Fibroblast of lung (primary cell): Measurements from ENCODE around the gene EXOSC5. TPM values are rescaled to one million over a fixed set of nuclear protein-coding genes. Genes with fewer than 3 reads are reported as not detected.
A peak's percentile ranks its signal among the peaks of the same experiment; 100 is the strongest.
"Not testable (repeated sequence)": the region's sequence is repeated elsewhere in the genome, so short reads cannot be mapped to it uniquely, and the experiment has no call there.

Experiments used
- DNase-seq, 2 donors: peaks; one replicate each; pipeline versions ENCODE4 v3.0.0 to v3.0.0-alpha.2; 2010; ENCODE audit warnings: low read depth in 2 of 2
- H2AFZ ChIP-seq: 2 replicates; pipeline ENCODE4 v1.5.1; 2012; ENCODE audit warnings: low read length, control low read depth, inconsistent platforms
- H3K27ac ChIP-seq: 2 replicates; pipeline ENCODE4 v1.5.1; 2011; ENCODE audit warnings: low read length, control low read depth; ENCODE audit not compliant: insufficient read depth
- H3K27me3 ChIP-seq: 2 replicates; pipeline ENCODE4 v1.5.1; 2011; ENCODE audit warnings: mild to moderate bottlenecking, low read length; ENCODE audit not compliant: control insufficient read depth, insufficient read depth
- H3K36me3 ChIP-seq: 2 replicates; pipeline ENCODE4 v1.5.1; 2011; ENCODE audit warnings: low read length; ENCODE audit not compliant: control insufficient read depth, insufficient read depth
- H3K4me1 ChIP-seq: 2 replicates; pipeline ENCODE4 v1.5.1; 2011; ENCODE audit warnings: low read length; ENCODE audit not compliant: control insufficient read depth, insufficient read depth; ENCODE audit errors: extremely low read depth
- H3K4me2 ChIP-seq: 2 replicates; pipeline ENCODE4 v1.5.1; 2011; ENCODE audit warnings: low read length, control low read depth; ENCODE audit not compliant: insufficient read depth; ENCODE audit errors: extremely low read depth
- H3K4me3 ChIP-seq, 4 experiments: fragments of 200-600 bp in 1 of 4; sonication (generic) in 1 of 4; replicated peaks in 1 of 4; 2 replicates each; pipeline ENCODE4 v1.5.1; 2011 to 2016; ENCODE audit warnings: low read length in 4 of 4, low read depth in 3 of 4, mild to moderate bottlenecking in 3 of 4, control low read depth in 2 of 4, inconsistent platforms in 1 of 4, mixed read lengths in 1 of 4; ENCODE audit not compliant: insufficient read depth in 1 of 4; ENCODE audit errors: control extremely low read depth in 1 of 4
- H3K79me2 ChIP-seq: 2 replicates; pipeline ENCODE4 v1.5.1; 2012; ENCODE audit warnings: mild to moderate bottlenecking, low read length, inconsistent platforms; ENCODE audit not compliant: control insufficient read depth, insufficient read depth
- H3K9ac ChIP-seq: 2 replicates; pipeline ENCODE4 v1.5.1; 2011; ENCODE audit warnings: mild to moderate bottlenecking, low read length, control low read depth; ENCODE audit not compliant: insufficient read depth
- H3K9me3 ChIP-seq: 2 replicates; pipeline ENCODE4 v1.5.1; 2012; ENCODE audit warnings: low read depth, low read length; ENCODE audit not compliant: control insufficient read depth, insufficient read depth
- H4K20me1 ChIP-seq: 2 replicates; pipeline ENCODE4 v1.5.1; 2011; ENCODE audit warnings: low read length; ENCODE audit not compliant: control insufficient read depth, insufficient read depth; ENCODE audit errors: extremely low read depth
- EZH2 ChIP-seq: IDR thresholded peaks from 2 replicates; pipeline ENCODE4 v1.5.1; 2012; ENCODE audit warnings: low read length, control low read depth, mild to moderate bottlenecking; ENCODE audit errors: missing control alignments
- polyA plus RNA-seq, 2 donors: library from polyadenylated mRNA; depleted of rRNA in 1 of 2; stranded (reverse) in 1 of 2; unstranded in 1 of 2; fragments of >200 nt; gene quantifications; 2 replicates each; pipeline ENCODE4 v1.2.1, GENCODE V29; 2011 to 2012; ENCODE audit warnings: missing spikeins in 1 of 2
- total RNA-seq: library from RNA; depleted of rRNA; stranded (reverse); fragments of >200 nt; gene quantifications from 2 replicates; pipeline ENCODE4 v1.2.1, GENCODE V29; 2014
- TF ChIP-seq, protein P1 (sequence below), 2 donors: IDR thresholded peaks in 1 of 2; conservative IDR thresholded peaks in 1 of 2; 1 replicate in 1 of 2; 2 replicates in 1 of 2; pipeline ENCODE4 v1.5.1; 2011 to 2012; ENCODE audit warnings: low read length in 2 of 2, control low read depth in 1 of 2, inconsistent platforms in 1 of 2, low read depth in 1 of 2, mild to moderate bottlenecking in 1 of 2

EXOSC5 gene
- total and polyA plus RNA-seq, 2 donors (not counting 1 experiment from before 2014, with no cell fraction given) = 5.0 to 10.7 TPM

DNA sequence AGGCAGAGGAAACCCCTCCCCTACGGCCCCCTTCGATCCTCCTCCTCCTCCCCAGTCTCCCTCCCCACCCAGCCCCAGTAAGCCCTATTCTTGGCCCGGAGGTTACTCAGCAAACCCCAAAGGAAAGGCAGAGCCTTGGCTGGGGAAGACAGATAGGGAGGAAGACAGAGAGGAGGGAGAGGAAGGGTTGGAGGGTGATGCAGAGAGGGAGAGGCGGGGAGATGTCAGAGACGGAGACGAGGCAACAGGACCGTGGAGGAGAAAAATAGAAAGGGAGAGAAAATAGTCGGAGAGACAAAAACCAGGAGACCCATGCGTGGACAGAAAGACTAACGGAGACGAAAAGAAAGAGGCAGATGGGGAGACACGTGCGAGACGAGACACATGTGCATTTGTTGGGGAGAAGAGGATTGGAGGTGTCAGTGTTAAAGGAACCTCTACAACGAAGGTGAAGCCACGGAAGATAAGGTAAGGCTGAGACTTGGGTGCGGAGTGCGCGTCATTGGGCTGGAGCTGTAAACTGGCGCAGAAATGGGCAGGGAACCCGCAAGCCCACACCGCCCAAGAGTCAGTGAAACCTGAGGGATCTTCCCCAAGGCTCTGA is 46.3 kb downstream of the EXOSC5 start:
- peak in 1 of 2 donors; percentile 17 for DNase-seq
- no peaks in the 10 kb centered on the region for H3K27me3 ChIP-seq
- peak overlapping the region; percentile 98 for H3K4me2 ChIP-seq
- peak overlapping the region; percentile 69 to 92 (median 87) for H3K4me3 ChIP-seq
- peak overlapping the region; percentile 56 for H3K27ac ChIP-seq
- H2AFZ ChIP-seq = peak overlapping the region; percentile 63
- H4K20me1 ChIP-seq = peaks cover 1% of the 10 kb centered on the region
- peaks cover 2% of the 10 kb centered on the region for H3K36me3 ChIP-seq
- H3K79me2 ChIP-seq = peaks cover 28% of the 10 kb centered on the region
- no peaks in the 10 kb centered on the region for H3K9me3 ChIP-seq
- H3K4me1 ChIP-seq = peaks cover 5% of the 10 kb centered on the region
- peak overlapping the region; percentile 69 for H3K9ac ChIP-seq
- TF ChIP-seq EZH2 = no peak
- TF ChIP-seq, protein P1, sequence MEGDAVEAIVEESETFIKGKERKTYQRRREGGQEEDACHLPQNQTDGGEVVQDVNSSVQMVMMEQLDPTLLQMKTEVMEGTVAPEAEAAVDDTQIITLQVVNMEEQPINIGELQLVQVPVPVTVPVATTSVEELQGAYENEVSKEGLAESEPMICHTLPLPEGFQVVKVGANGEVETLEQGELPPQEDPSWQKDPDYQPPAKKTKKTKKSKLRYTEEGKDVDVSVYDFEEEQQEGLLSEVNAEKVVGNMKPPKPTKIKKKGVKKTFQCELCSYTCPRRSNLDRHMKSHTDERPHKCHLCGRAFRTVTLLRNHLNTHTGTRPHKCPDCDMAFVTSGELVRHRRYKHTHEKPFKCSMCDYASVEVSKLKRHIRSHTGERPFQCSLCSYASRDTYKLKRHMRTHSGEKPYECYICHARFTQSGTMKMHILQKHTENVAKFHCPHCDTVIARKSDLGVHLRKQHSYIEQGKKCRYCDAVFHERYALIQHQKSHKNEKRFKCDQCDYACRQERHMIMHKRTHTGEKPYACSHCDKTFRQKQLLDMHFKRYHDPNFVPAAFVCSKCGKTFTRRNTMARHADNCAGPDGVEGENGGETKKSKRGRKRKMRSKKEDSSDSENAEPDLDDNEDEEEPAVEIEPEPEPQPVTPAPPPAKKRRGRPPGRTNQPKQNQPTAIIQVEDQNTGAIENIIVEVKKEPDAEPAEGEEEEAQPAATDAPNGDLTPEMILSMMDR (conservative IDR thresholded peaks at IDR 0.05 in 1 of 2, IDR thresholded peaks at IDR 0.05 in 1 of 2; ENCODE audit: low read depth in 1 of 2, low read length in 2 of 2) = no peak

DNA sequence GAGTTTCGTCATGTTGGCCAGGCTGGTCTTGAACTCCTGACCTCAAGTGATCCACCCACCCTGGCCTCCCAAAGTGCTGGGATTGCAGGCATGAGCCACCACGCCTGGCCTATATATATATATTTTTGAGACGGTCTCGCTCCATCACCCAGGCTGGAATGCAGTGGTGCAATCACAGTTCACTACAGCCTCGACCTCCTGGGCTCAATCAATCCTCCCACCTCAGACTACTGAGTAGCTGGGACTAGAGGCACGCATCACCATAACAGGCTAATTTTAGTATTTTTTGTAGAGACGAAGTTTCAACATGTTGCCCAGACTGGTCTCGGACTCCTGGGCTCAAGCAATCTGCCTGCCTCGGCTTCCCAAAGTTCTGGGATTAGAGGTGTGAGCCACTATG is 50.2 kb downstream of the EXOSC5 start:
- H3K79me2 ChIP-seq = peaks cover 14% of the 10 kb centered on the region
- not testable (repeated sequence) for H3K4me1 ChIP-seq, H3K27me3 ChIP-seq, H3K27ac ChIP-seq, H3K4me3 ChIP-seq, H4K20me1 ChIP-seq, H3K9ac ChIP-seq, H2AFZ ChIP-seq, H3K9me3 ChIP-seq, H3K36me3 ChIP-seq, H3K4me2 ChIP-seq, DNase-seq

DNA sequence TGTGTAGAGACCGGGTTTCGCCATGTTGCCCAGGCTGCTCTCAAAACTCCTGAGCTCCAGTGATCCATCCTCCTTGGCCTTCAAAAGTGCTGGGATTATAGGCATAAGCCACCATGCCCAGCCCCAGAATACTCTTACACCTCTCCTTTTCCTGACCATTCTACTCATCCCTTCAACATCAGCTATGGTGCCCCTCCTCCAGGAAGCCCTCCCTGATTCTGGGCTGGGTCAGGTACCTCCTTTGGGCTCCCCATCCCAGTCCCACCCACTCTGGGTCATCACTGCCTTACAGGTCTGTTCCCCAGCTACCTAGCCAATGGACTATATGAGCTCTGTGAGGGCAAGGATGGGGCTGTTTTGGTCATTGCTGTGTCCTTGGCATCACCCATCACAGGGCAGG is 53.0 kb downstream of the EXOSC5 start:
- Histone ChIP-seq H3K4me1 (no peaks in the 10 kb centered on the region), H3K9me3 (no peaks in the 10 kb centered on the region), H3K27ac (no peak overlapping the region), H3K27me3 (no peaks in the 10 kb centered on the region), H3K79me2 (no peaks in the 10 kb centered on the region), H3K36me3 (peaks cover 7% of the 10 kb centered on the region), H3K9ac (no peak overlapping the region), H3K4me3 (no peak overlapping the region), H3K4me2 (no peak overlapping the region), H4K20me1 (no peaks in the 10 kb centered on the region), H2AFZ (no peak overlapping the region)
- TF ChIP-seq EZH2 = no peak
- TF ChIP-seq, protein P1 (conservative IDR thresholded peaks at IDR 0.05 in 1 of 2, IDR thresholded peaks at IDR 0.05 in 1 of 2; ENCODE audit: low read depth in 1 of 2, low read length in 2 of 2) = no peak
- no peak for DNase-seq
